K562 (cell line): Measurements from ENCODE around the gene RBM19. TPM values are rescaled to one million over a fixed set of nuclear protein-coding genes. Genes with fewer than 3 reads are reported as not detected.
"Not testable (repeated sequence)": the region's sequence is repeated elsewhere in the genome, so short reads cannot be mapped to it uniquely, and the experiment has no call there.

Experiments
- ATAC-seq: fragments of 200-7000 bp; cut with Tn5 transposase; 3 replicates; pipeline ENCODE4 v1.9.1; 2020; ENCODE audit warnings: moderate library complexity
- BruUV-seq: library from RNA; stranded (reverse); fragments of 400-500 nt; replicated peaks from 2 replicates; lab custom pipeline; 2021; lab: Mats Ljungman, UMichigan
- CTCF ChIA-PET: fragments of 300-600 bp; formaldehyde crosslinking; extraction: SDS; loops from one replicate; lab custom pipeline; 2021; ENCODE audit warnings: low intra/inter-chr PET ratio; lab: Yijun Ruan, JAX
- POLR2A ChIA-PET: fragments of 300-600, 350-650 bp; sonication (Branson Sonifier 250); formaldehyde crosslinking; extraction: SDS; loops from one replicate; lab custom pipeline; 2021; ENCODE audit warnings: antibody characterized with exemption, inconsistent platforms; lab: Yijun Ruan, JAX
- DNase-seq, 4 experiments: peaks; one replicate each; pipeline versions ENCODE4 v3.0.0 to v3.0.0-alpha.2; 2011 to 2018; ENCODE audit warnings: low spot score in 3 of 4, mixed read lengths in 3 of 4; ENCODE audit errors: extremely low read depth in 1 of 4
- FAIRE-seq: peaks from 2 replicates; lab custom pipeline; 2011; peaks lifted over from hg19 to GRCh38; lab: Jason Lieb, UNC
- H2AFZ ChIP-seq: 2 replicates; pipeline ENCODE4 v1.6.0; 2011; ENCODE audit warnings: low read depth, low read length, control low read depth, inconsistent platforms
- H3K27ac ChIP-seq: fragments of 200-600 bp; 3 replicates; pipeline ENCODE4 v1.8.0; 2011; ENCODE audit warnings: low read depth, mild to moderate bottlenecking, control low read depth, inconsistent platforms, low read length, moderate library complexity, mixed read lengths; ENCODE audit errors: extremely low read depth
- H3K27me3 ChIP-seq, 2 experiments: fragments of 300-600 bp in 1 of 2; 2 replicates in 1 of 2; 3 replicates in 1 of 2; pipeline versions ENCODE4 v1.6.0 to v1.8.0; 2011; ENCODE audit warnings: inconsistent platforms in 2 of 2, low read length in 2 of 2, mild to moderate bottlenecking in 1 of 2, mixed read lengths in 1 of 2, moderate library complexity in 1 of 2; ENCODE audit not compliant: control insufficient read depth in 2 of 2, insufficient read depth in 2 of 2
- H3K36me3 ChIP-seq: fragments of 300-600 bp; 3 replicates; pipeline ENCODE4 v1.8.0; 2011; ENCODE audit warnings: mild to moderate bottlenecking, low read length, inconsistent platforms; ENCODE audit not compliant: control insufficient read depth, insufficient read depth
- H3K4me1 ChIP-seq, 2 experiments: fragments of 200-600 bp in 1 of 2; replicated peaks in 1 of 2; 2 replicates in 1 of 2; 3 replicates in 1 of 2; pipeline versions ENCODE4 v1.5.1 to v1.8.0; 2011; ENCODE audit warnings: inconsistent platforms in 2 of 2, low read length in 2 of 2, mild to moderate bottlenecking in 1 of 2, mixed read lengths in 1 of 2, moderate library complexity in 1 of 2; ENCODE audit not compliant: control insufficient read depth in 2 of 2, insufficient read depth in 2 of 2
- H3K4me2 ChIP-seq: 2 replicates; pipeline ENCODE4 v1.6.1; 2011; ENCODE audit warnings: low read length, control low read depth, inconsistent platforms, mixed read lengths; ENCODE audit not compliant: insufficient read depth
- H3K4me3 ChIP-seq: fragments of 200-600 bp; sonication (generic), shearing (Covaris generic); 2 replicates; pipeline ENCODE4 v1.5.1; 2016; ENCODE audit warnings: control low read depth, inconsistent platforms
- H3K79me2 ChIP-seq: fragments of 200-600 bp; 3 replicates; pipeline ENCODE4 v1.8.0; 2011; ENCODE audit warnings: low read length, inconsistent platforms; ENCODE audit not compliant: control insufficient read depth, insufficient read depth
- H3K9ac ChIP-seq, 2 experiments: 2 replicates each; pipeline versions ENCODE4 v1.6.0 to v1.6.1; 2011; ENCODE audit warnings: low read depth in 2 of 2, low read length in 2 of 2, control low read depth in 1 of 2, inconsistent platforms in 1 of 2, mild to moderate bottlenecking in 1 of 2, mixed read lengths in 1 of 2; ENCODE audit not compliant: insufficient read depth in 1 of 2
- H3K9me1 ChIP-seq: one replicate; pipeline ENCODE4 v1.6.0; 2011; ENCODE audit warnings: inconsistent platforms, mild to moderate bottlenecking, low read length, moderate library complexity; ENCODE audit not compliant: control insufficient read depth, insufficient read depth
- H3K9me3 ChIP-seq: replicated peaks from 2 replicates; pipeline ENCODE4 v1.5.1; 2011; ENCODE audit warnings: low read depth, low read length, inconsistent platforms; ENCODE audit not compliant: control insufficient read depth, insufficient read depth
- H4K20me1 ChIP-seq: replicated peaks from 2 replicates; pipeline ENCODE4 v1.6.1; 2011; ENCODE audit warnings: low read length, inconsistent platforms, mixed read lengths; ENCODE audit not compliant: control insufficient read depth, insufficient read depth
- RBM25 ChIP-seq: fragments of 200-400 bp; formaldehyde crosslinking; IDR thresholded peaks from 2 replicates; pipeline ENCODE4 v1.6.1; 2018; ENCODE audit warnings: low read length, low read depth, moderate library complexity; ENCODE audit not compliant: severe bottlenecking
- STAT5A ChIP-seq: IDR thresholded peaks from 2 replicates; pipeline ENCODE4 v1.6.1; 2012; ENCODE audit warnings: low read length, inconsistent platforms, borderline replicate concordance
- ZFP36 ChIP-seq: fragments of 150-350 bp; IDR thresholded peaks from 2 replicates; pipeline ENCODE4 v1.6.1; 2018; ENCODE audit warnings: low read length, low read depth; ENCODE audit not compliant: partially characterized antibody
- ZNF24 ChIP-seq: fragments of 450-650 bp; IDR thresholded peaks from 2 replicates; pipeline ENCODE4 v1.6.1; 2016
- WGBS: fragments of 100-300 bp; shearing (Covaris generic); methylation state at CpG from one replicate; pipeline ENCODE4 v1.1.6; 2016; ENCODE audit warnings: low coverage, mixed read lengths; ENCODE audit not compliant: insufficient coverage; ENCODE audit errors: missing lambda C conversion rate; 5-methylcytosine and 5-hydroxymethylcytosine counted together
- in situ Hi-C: fragments of 300-500 bp; cut with MboI; formaldehyde crosslinking; loops from 4 replicates; pipeline ENCODE4 v1.15.0; 2018; ENCODE audit warnings: inconsistent platforms, mixed read lengths
- intact Hi-C: fragments of 100-400 bp; cut with micrococcal nuclease; formaldehyde crosslinking; loops from 2 replicates; pipeline ENCODE4 v1.14.2; 2022
- polyA plus RNA-seq, 8 experiments: library from polyadenylated mRNA; depleted of rRNA in 4 of 8; stranded (reverse) in 5 of 8; unstranded in 3 of 8; fragments of >200 nt; fragmentation: Nextera tagmentation in 2 of 8; fragmentation: Illumina TruSeq in 1 of 8; extraction: Ambion mirVana in 2 of 8; extraction: Trizol in 1 of 8; gene quantifications; 2 replicates each; pipeline versions ENCODE4 v1.2.1 to v1.2.3, GENCODE V29; 2011 to 2014; ENCODE audit warnings: inconsistent platforms in 1 of 8, missing spikeins in 1 of 8
- total RNA-seq, 7 experiments: library from RNA; depleted of rRNA in 6 of 7; stranded (reverse); fragments of >200 nt in 6 of 7; fragmentation: Illumina TruSeq in 2 of 7; extraction: Trizol in 2 of 7; gene quantifications; 2 replicates each; pipeline versions ENCODE4 v1.2.1 to v1.2.3, GENCODE V29; 2011 to 2021; ENCODE audit warnings: low replicate concordance in 1 of 7

RBM19 gene
- total and polyA plus RNA-seq, 9 of the 15 experiments (the other 6 are each of a cell fraction or from before 2014, with no cell fraction given), result 16.0 to 58.4 (median 37.9) TPM

DNA sequence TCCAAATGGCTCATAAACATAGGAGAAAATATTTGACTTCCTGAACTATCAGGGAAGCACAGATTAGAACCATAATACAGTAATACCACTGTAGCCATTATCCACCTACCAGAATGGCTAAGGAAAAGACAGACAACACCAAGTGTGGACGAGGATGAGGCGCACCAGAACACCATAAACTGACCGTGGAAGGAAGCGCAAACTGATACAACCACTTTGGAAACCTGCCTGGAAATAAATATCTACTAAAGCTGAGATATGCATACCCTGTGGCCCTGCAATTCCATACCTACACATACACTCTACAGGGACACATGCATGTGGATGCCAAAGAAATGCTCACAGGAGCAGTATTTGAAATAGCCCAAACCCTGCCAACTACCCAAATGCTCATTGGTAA, 60.3 kb downstream of the RBM19 start (continued):
- TF ChIP-seq ZFP36 (peak; percentile 78), RBM25 (peak; percentile 45)

DNA sequence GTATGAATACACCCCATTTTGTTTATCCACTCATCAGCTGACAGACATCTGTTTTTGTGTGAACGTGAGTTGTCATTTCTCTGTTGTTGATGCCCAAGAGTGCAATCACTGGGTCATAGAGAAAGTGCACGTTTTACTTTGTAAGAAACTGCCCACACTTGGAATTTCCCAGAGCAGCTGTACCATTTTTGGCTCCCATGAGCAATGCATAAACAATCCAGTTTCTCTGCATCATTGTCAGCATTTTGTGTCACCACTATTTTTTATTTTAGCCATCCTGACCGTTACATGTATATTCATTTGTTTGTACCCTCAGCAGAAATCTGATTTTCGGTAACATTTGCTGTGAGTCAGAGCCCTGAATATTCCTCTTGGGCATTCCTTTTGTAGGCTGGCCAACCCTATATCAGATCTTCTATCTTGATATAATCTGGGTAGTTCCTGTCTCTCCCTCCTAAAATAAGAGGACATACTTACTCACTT, 62.7 kb downstream of the RBM19 start:
- ChIA-PET POLR2A (interaction anchor here (0.6 kb wide), 1 partner anchor 255 kb away, joined by 3 read pairs; no protein-coding TSS in a partner anchor), CTCF (no interaction called here)
- Histone ChIP-seq H3K9ac (no peak overlapping the region), H2AFZ (no peak overlapping the region), H3K9me1 (no peaks in the 10 kb centered on the region), H3K4me1 (peaks cover 7% of the 10 kb centered on the region in 2 experiments; a peak in 4 of 5 replicates), H4K20me1 (no peaks in the 10 kb centered on the region; the same call in 1 of the 2 replicates), H3K27me3 (no peaks in the 10 kb centered on the region), H3K9me3 (no peaks in the 10 kb centered on the region), H3K4me3 (no peak overlapping the region), H3K36me3 (peaks cover 56% of the 10 kb centered on the region; the same call in 2 of the 3 replicates), H3K79me2 (no peaks in the 10 kb centered on the region), H3K27ac (no peak overlapping the region), H3K4me2 (no peak overlapping the region)
- no peak for ATAC-seq
- intact Hi-C loops (no loop called here), in situ Hi-C loops (no loop called here)
- 83% methylated on average over 4 of the region's 4 CpGs for WGBS
- DNase-seq, result no peak
- BruUV-seq, result no TSS peak
- TF ChIP-seq RBM25 (peak; percentile 42), STAT5A (no peak)
- no peak for FAIRE-seq

DNA sequence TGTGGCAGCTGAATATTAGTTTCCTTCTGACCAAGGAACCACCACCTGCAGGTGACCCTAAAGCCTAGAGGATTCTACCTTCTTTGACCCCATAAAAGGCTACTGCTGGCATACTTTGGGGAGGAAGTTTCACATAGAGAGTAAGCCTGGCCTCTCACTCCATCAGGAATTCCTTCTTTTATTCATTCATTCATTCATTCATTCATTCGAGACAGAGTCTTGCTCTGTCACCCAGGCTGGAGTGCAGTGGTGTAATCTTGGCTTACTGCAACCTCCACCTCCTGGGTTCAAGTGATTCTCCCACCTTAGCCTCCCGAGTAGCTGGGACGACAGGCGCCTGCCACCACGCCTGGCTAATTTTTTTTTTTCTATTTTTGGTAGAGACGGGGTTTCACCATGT, 64.8 kb downstream of the RBM19 start:
- FAIRE-seq, intact Hi-C loops, H3K27ac ChIP-seq, H3K4me1 ChIP-seq, H3K9ac ChIP-seq, DNase-seq, CTCF ChIA-PET, H3K27me3 ChIP-seq, H2AFZ ChIP-seq, BruUV-seq, H3K79me2 ChIP-seq, H4K20me1 ChIP-seq, H3K4me3 ChIP-seq, in situ Hi-C loops, H3K4me2 ChIP-seq, H3K9me1 ChIP-seq, ATAC-seq, H3K9me3 ChIP-seq: not testable (repeated sequence)
- peak; percentile 73 for TF ChIP-seq ZNF24
- POLR2A ChIA-PET, result interaction anchor here (1.5 kb wide), 1 partner anchor 11 kb away, joined by 5 read pairs; no protein-coding TSS in a partner anchor
- H3K36me3 ChIP-seq, result peaks cover 51% of the 10 kb centered on the region; the same call in 2 of the 3 replicates
- WGBS, result 88% methylated on average over 5 of the region's 6 CpGs
